ENCODE results near the gene PDZD2. TPM values are rescaled to one million over a fixed set of nuclear protein-coding genes. Genes with fewer than 3 reads are reported as not detected.

The PDZD2 gene
- total and polyA plus RNA-seq, 2 experiments from 2014 or later = 0.21 TPM; not detected in 1

DNA sequence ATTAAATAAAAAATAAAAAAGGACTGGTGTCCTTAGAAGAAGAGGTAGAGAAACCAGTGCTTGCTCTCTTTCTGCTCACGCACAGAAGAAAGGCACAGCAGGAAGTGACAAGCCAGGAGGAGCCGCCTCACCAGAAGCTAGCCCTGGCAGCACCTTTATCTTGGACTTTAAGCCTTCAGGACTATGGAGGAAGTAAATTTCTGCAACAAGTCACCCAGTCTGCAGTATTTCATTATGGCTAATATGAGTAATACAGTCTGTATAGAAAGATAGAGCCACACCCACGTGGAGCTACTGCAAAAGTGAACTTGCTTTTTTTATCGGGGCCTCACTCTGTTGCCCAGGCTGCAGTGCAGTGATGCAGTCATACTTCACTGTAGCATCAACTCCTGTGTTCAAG is 68.4 kb downstream of the PDZD2 start:
- no peaks in the 10 kb centered on the region for H3K4me1 ChIP-seq (ENCODE audit: insufficient read depth)
- H3K4me3 ChIP-seq = no peak overlapping the region
- DNase-seq = no peak
- H4K20me1 ChIP-seq (ENCODE audit: insufficient read depth) = no peaks in the 10 kb centered on the region
- no peaks in the 10 kb centered on the region for H3K9me3 ChIP-seq (ENCODE audit: low read depth)
- no peak overlapping the region for H3K27ac ChIP-seq
- H3K4me2 ChIP-seq (ENCODE audit: unreplicated experiment) = no peak overlapping the region
- peaks cover 13% of the 10 kb centered on the region; the same call in 1 of the 2 replicates for H3K27me3 ChIP-seq (replicated peaks; ENCODE audit: insufficient read depth)
- H2AFZ ChIP-seq = no peak overlapping the region
- H3K9me2 ChIP-seq (ENCODE audit: insufficient read depth) = no peaks in the 10 kb centered on the region
- in situ Hi-C loops (cut with MboI) = no loop called here
- H3F3A ChIP-seq (ENCODE audit: insufficient read depth) = no peaks in the 10 kb centered on the region
- no peaks in the 10 kb centered on the region for H3K36me3 ChIP-seq (ENCODE audit: low read depth)
- no peaks in the 10 kb centered on the region for H3K79me2 ChIP-seq (ENCODE audit: insufficient read depth)
- no peak for TF ChIP-seq EZH2phosphoT487 (IDR thresholded peaks at IDR 0.05; ENCODE audit: insufficient read depth, low read depth)
- TF ChIP-seq EZH2 (IDR thresholded peaks at IDR 0.05; ENCODE audit: insufficient read depth, poor library complexity, severe bottlenecking) = no peak
- H3K9ac ChIP-seq = no peak overlapping the region
- WGBS, 2 experiments (ENCODE audit: low coverage in 1 of 2, low lambda C conversion rate in 2 of 2, missing lambda C conversion rate in 2 of 2) = 58 to 66% methylated on average over 4 of the region's 4 CpGs

DNA sequence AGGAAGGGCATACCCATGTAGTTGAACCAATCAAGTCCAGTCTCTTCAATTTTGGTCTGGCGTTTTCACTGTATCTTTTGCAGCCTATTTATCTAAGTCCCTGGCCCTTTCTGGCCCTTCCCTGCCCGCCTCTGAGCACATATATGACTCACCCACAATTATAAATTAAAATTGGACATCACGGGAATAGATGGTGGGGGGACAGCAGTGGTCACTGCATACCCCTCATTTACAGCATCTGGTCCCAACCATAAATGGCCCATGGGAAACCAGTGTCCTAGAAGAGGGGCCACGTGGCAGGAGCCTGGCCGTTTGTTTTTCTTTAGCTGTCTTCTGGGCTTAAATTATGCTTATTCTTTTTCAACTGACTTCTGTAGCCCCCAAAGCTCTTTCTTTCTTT is 69.2 kb downstream of the PDZD2 start:
- Histone ChIP-seq H3K4me2 (ENCODE audit: unreplicated experiment) (no peak overlapping the region), H3K9me3 (ENCODE audit: low read depth) (no peaks in the 10 kb centered on the region), H3K36me3 (ENCODE audit: low read depth) (no peaks in the 10 kb centered on the region), H2AFZ (no peak overlapping the region), H3K4me3 (no peak overlapping the region), H3F3A (ENCODE audit: insufficient read depth) (no peaks in the 10 kb centered on the region), H3K9me2 (ENCODE audit: insufficient read depth) (no peaks in the 10 kb centered on the region), H3K79me2 (ENCODE audit: insufficient read depth) (no peaks in the 10 kb centered on the region), H3K27ac (no peak overlapping the region), H3K4me1 (ENCODE audit: insufficient read depth) (no peaks in the 10 kb centered on the region), H3K9ac (no peak overlapping the region), H3K27me3 (replicated peaks; ENCODE audit: insufficient read depth) (peaks cover 7% of the 10 kb centered on the region; the same call in 1 of the 2 replicates), H4K20me1 (ENCODE audit: insufficient read depth) (no peaks in the 10 kb centered on the region)
- no peak for DNase-seq
- in situ Hi-C loops (cut with MboI) = no loop called here
- TF ChIP-seq EZH2phosphoT487 (IDR thresholded peaks at IDR 0.05; ENCODE audit: insufficient read depth, low read depth) (no peak), EZH2 (IDR thresholded peaks at IDR 0.05; ENCODE audit: insufficient read depth, poor library complexity, severe bottlenecking) (no peak)
- WGBS, 2 experiments (ENCODE audit: low coverage in 1 of 2, low lambda C conversion rate in 2 of 2, missing lambda C conversion rate in 2 of 2) = 52 to 53% methylated on average over 5 of the region's 5 CpGs

- no peaks in the 10 kb centered on the region for H3F3A ChIP-seq (ENCODE audit: insufficient read depth)
- DNase-seq = no peak
- H3K27me3 ChIP-seq (replicated peaks; ENCODE audit: insufficient read depth) = no peaks in the 10 kb centered on the region; the same call in none of the 2 replicates
- no peaks in the 10 kb centered on the region for H3K9me2 ChIP-seq (ENCODE audit: insufficient read depth)
- WGBS, 2 experiments (ENCODE audit: low coverage in 1 of 2, low lambda C conversion rate in 2 of 2, missing lambda C conversion rate in 2 of 2) = 51% methylated on average over 6 of the region's 6 CpGs
- H3K27ac ChIP-seq = no peak overlapping the region
- no peak for TF ChIP-seq EZH2 (IDR thresholded peaks at IDR 0.05; ENCODE audit: insufficient read depth, poor library complexity, severe bottlenecking)
- no peak for TF ChIP-seq EZH2phosphoT487 (IDR thresholded peaks at IDR 0.05; ENCODE audit: insufficient read depth, low read depth)
- H3K9me3 ChIP-seq (ENCODE audit: low read depth) = no peaks in the 10 kb centered on the region
- no peak overlapping the region for H3K4me3 ChIP-seq
- H4K20me1 ChIP-seq (ENCODE audit: insufficient read depth) = no peaks in the 10 kb centered on the region
- H3K4me2 ChIP-seq (ENCODE audit: unreplicated experiment) = no peak overlapping the region
- no peaks in the 10 kb centered on the region for H3K79me2 ChIP-seq (ENCODE audit: insufficient read depth)
- no peaks in the 10 kb centered on the region for H3K4me1 ChIP-seq (ENCODE audit: insufficient read depth)
- no peaks in the 10 kb centered on the region for H3K36me3 ChIP-seq (ENCODE audit: low read depth)
- no peak overlapping the region for H2AFZ ChIP-seq
- in situ Hi-C loops (cut with MboI) = no loop called here
- H3K9ac ChIP-seq = no peak overlapping the region
These were observed 72.4 kb downstream of the PDZD2 start for GRCh38 chr5:31711363-31711762.

DNA sequence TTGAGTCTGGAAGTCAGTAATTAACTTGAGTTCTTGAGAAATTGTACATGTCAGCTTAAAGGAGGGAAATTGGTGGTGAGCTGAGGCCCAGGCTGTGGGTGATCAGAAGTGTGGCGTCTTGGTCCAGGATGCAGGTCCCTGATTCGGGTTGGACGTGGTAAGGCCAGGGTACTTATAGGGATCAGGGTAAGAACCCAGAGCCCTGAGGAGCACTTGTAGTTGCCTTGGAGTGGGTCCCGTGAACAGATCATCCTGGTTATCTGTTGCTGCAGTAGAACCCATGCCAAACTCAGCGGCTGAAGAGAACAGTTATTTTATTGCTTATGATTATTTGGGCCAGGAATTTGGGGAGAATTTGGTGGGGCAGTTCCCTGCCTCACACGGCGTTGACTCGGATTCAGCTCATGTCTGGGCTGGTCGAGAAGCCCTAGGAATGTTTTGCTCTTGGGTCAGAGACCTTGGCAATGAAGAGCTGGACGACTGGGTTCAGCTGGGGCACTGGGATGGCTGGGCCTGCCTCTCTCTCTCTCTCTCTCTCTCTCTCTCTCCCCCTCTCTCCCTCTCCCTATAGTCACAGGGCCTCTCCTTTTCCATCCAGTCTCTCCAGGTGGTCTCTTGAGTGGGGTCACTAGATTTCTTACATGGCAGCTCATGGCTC is 73.1 kb downstream of the PDZD2 start:
- Histone ChIP-seq H3F3A (ENCODE audit: insufficient read depth) (no peaks in the 10 kb centered on the region), H3K9me2 (ENCODE audit: insufficient read depth) (no peaks in the 10 kb centered on the region), H3K27me3 (replicated peaks; ENCODE audit: insufficient read depth) (no peaks in the 10 kb centered on the region; the same call in none of the 2 replicates), H3K27ac (no peak overlapping the region), H3K9ac (no peak overlapping the region), H3K4me1 (ENCODE audit: insufficient read depth) (no peaks in the 10 kb centered on the region), H2AFZ (no peak overlapping the region), H3K4me3 (no peak overlapping the region), H3K9me3 (ENCODE audit: low read depth) (no peaks in the 10 kb centered on the region), H3K4me2 (ENCODE audit: unreplicated experiment) (no peak overlapping the region), H3K79me2 (ENCODE audit: insufficient read depth) (no peaks in the 10 kb centered on the region), H4K20me1 (ENCODE audit: insufficient read depth) (no peaks in the 10 kb centered on the region), H3K36me3 (ENCODE audit: low read depth) (no peaks in the 10 kb centered on the region)
- no peak for DNase-seq
- in situ Hi-C loops (cut with MboI) = no loop called here
- TF ChIP-seq EZH2phosphoT487 (IDR thresholded peaks at IDR 0.05; ENCODE audit: insufficient read depth, low read depth) = no peak
- TF ChIP-seq EZH2 (IDR thresholded peaks at IDR 0.05; ENCODE audit: insufficient read depth, poor library complexity, severe bottlenecking) = no peak
- 37 to 44% methylated on average over 7 to 10 of the region's 10 CpGs for WGBS, 2 experiments (ENCODE audit: low coverage in 1 of 2, low lambda C conversion rate in 2 of 2, missing lambda C conversion rate in 2 of 2)
